Duodenal mucosa (tissue), 2 donors: Measurements from ENCODE around the gene PCMT1.
"Not testable (repeated sequence)": the region's sequence is repeated elsewhere in the genome, so short reads cannot be mapped to it uniquely, and the experiment has no call there.

Experiments
- H3K27ac ChIP-seq: one replicate; pipeline ENCODE4 v1.7.0; 2013; ENCODE audit warnings: low read depth, low read length
- H3K27me3 ChIP-seq, 2 donors: one replicate each; pipeline ENCODE4 v1.7.0; 2013; ENCODE audit warnings: low read length in 2 of 2, control low read depth in 1 of 2; ENCODE audit not compliant: insufficient read depth in 2 of 2, control insufficient read depth in 1 of 2
- H3K36me3 ChIP-seq, 2 donors: one replicate each; pipeline ENCODE4 v1.7.0; 2013; ENCODE audit warnings: low read length in 2 of 2, control low read depth in 1 of 2; ENCODE audit not compliant: insufficient read depth in 2 of 2, control insufficient read depth in 1 of 2
- H3K4me1 ChIP-seq, 2 donors: one replicate each; pipeline ENCODE4 v1.7.0; 2013; ENCODE audit warnings: low read length in 2 of 2, control low read depth in 1 of 2; ENCODE audit not compliant: insufficient read depth in 2 of 2, control insufficient read depth in 1 of 2
- H3K4me3 ChIP-seq, 2 donors: one replicate each; pipeline ENCODE4 v1.7.0; 2013; ENCODE audit warnings: low read length in 2 of 2, low read depth in 1 of 2
- H3K9ac ChIP-seq, 2 donors: one replicate each; pipeline ENCODE4 v1.7.0; 2013; ENCODE audit warnings: low read length in 2 of 2, low read depth in 1 of 2
- H3K9me3 ChIP-seq, 2 donors: one replicate each; pipeline ENCODE4 v1.7.0; 2013; ENCODE audit warnings: low read length in 2 of 2, control low read depth in 1 of 2; ENCODE audit not compliant: control insufficient read depth in 1 of 2

The PCMT1 gene

GRCh38 chr6:149834513-149835481 lies 85.3 kb downstream of the PCMT1 start:
- H3K4me1 ChIP-seq = peaks cover under 1% of the 10 kb centered on the region in 2 donors
- peaks cover 0 to 11% of the 10 kb centered on the region in 2 donors for H3K36me3 ChIP-seq
- H3K9ac ChIP-seq = no peak overlapping the region
- H3K27me3 ChIP-seq = no peaks in the 10 kb centered on the region
- H3K4me3 ChIP-seq = no peak overlapping the region
- H3K27ac ChIP-seq = no peak overlapping the region
- H3K9me3 ChIP-seq = no peaks in the 10 kb centered on the region

GRCh38 chr6:149840345-149841075 lies 91.0 kb downstream of the PCMT1 start:
- no peaks in the 10 kb centered on the region for H3K9me3 ChIP-seq
- H3K36me3 ChIP-seq = peaks cover 0 to 2% of the 10 kb centered on the region in 2 donors
- peaks cover 10 to 11% of the 10 kb centered on the region in 2 donors for H3K4me1 ChIP-seq
- no peak overlapping the region for H3K4me3 ChIP-seq
- no peak overlapping the region for H3K9ac ChIP-seq
- H3K27ac ChIP-seq = no peak overlapping the region
- H3K27me3 ChIP-seq = no peaks in the 10 kb centered on the region

- Histone ChIP-seq H3K9ac (no peak overlapping the region), H3K4me3 (no peak overlapping the region), H3K9me3 (no peaks in the 10 kb centered on the region), H3K27me3 (no peaks in the 10 kb centered on the region), H3K27ac (no peak overlapping the region), H3K4me1 (peaks cover 20 to 22% of the 10 kb centered on the region in 2 donors), H3K36me3 (no peaks in the 10 kb centered on the region)
Measured at GRCh38 chr6:149842331-149842730, 92.8 kb downstream of the PCMT1 start.

- H3K9ac ChIP-seq = no peak overlapping the region
- H3K27ac ChIP-seq = no peak overlapping the region
Measured at GRCh38 chr6:149843051-149843633, 93.6 kb downstream of the PCMT1 start.

DNA sequence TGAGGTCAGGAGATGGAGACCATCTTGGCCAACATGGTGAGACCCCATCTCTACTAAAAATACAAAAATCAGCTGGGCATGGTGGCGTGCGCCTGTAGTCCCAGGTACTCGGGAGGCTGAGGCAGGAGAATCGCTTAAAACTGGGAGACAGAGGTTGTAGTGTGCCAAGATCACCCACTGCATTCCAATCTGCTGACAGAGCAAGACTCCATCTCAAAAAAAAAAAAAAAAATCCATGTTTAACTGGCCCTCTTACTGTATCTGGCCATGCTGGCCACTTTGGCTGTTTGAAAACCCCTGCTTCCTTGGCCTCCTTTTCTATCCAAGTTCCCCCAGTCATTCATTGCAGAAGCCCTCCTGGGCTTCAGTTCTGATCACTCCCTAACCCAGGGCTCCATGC lies 94.5 kb downstream of the PCMT1 start:
- H3K9me3 ChIP-seq, H3K27ac ChIP-seq, H3K9ac ChIP-seq, H3K36me3 ChIP-seq, H3K27me3 ChIP-seq, H3K4me3 ChIP-seq: not testable (repeated sequence)
- peaks cover 23 to 30% of the 10 kb centered on the region in 2 donors for H3K4me1 ChIP-seq

More at GRCh38 chr6:149843051-149843633, 93.6 kb downstream of the PCMT1 start:
- Histone ChIP-seq H3K27me3 (no peaks in the 10 kb centered on the region), H3K36me3 (no peaks in the 10 kb centered on the region), H3K4me1 (peaks cover 23 to 30% of the 10 kb centered on the region in 2 donors), H3K4me3 (no peak overlapping the region), H3K9me3 (no peaks in the 10 kb centered on the region)

DNA sequence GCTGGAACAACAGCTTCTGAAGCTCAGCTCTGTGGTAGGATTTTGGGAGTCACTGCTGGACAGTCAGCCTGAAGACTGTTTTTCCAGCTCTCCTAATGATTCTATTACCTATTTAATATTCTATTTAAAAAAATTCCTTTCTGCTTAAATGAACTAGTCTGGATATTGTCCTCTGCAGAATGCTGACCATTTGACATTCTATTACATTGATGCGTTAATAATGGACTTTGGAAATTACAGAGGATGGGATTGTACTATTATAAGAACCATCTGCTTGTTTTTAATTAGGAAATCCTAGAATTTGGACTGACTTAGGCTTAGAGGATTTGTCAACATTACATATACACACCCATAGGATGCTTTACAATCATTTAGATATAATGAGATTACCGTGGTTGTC lies 94.9 kb downstream of the PCMT1 start:
- peaks cover 23 to 30% of the 10 kb centered on the region in 2 donors for H3K4me1 ChIP-seq
- no peak overlapping the region for H3K9ac ChIP-seq
- no peak overlapping the region for H3K27ac ChIP-seq
- no peaks in the 10 kb centered on the region for H3K36me3 ChIP-seq
- H3K27me3 ChIP-seq = no peaks in the 10 kb centered on the region
- H3K4me3 ChIP-seq = no peak overlapping the region
- no peaks in the 10 kb centered on the region for H3K9me3 ChIP-seq

- H3K27ac ChIP-seq = no peak overlapping the region
- H3K4me3 ChIP-seq = no peak overlapping the region
Measured at GRCh38 chr6:149845549-149845948, 96.0 kb downstream of the PCMT1 start.

DNA sequence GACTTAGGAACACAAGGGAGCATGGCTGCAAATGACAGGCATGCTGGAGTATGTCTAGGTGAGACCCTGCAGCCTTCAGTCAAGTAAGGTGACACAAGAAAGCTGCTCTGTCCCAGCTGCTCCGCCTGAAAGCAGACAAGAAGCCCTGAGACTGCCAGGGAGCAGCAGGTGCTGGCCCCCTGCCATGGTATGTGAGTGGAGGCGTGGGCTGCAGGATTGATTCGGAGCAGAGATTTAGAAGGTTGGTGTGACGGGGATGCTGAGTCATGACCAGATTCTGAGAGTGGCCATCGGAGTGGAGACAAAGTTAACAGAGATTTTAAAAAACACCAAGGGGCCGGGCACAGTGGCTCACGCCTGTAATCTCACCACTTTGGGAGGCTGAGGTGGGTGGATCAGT lies 96.8 kb downstream of the PCMT1 start:
- Histone ChIP-seq H3K36me3 (peaks cover 0 to 6% of the 10 kb centered on the region in 2 donors), H3K4me3 (no peak overlapping the region), H3K27me3 (no peaks in the 10 kb centered on the region), H3K4me1 (peaks cover 12 to 19% of the 10 kb centered on the region in 2 donors), H3K9ac (no peak overlapping the region), H3K27ac (no peak overlapping the region), H3K9me3 (no peaks in the 10 kb centered on the region)

More at GRCh38 chr6:149845549-149845948, 96.0 kb downstream of the PCMT1 start:
- Histone ChIP-seq H3K27me3 (no peaks in the 10 kb centered on the region), H3K9ac (no peak overlapping the region), H3K4me1 (peaks cover 15 to 21% of the 10 kb centered on the region in 2 donors), H3K9me3 (no peaks in the 10 kb centered on the region), H3K36me3 (peaks cover 0 to under 1% of the 10 kb centered on the region in 2 donors)

DNA sequence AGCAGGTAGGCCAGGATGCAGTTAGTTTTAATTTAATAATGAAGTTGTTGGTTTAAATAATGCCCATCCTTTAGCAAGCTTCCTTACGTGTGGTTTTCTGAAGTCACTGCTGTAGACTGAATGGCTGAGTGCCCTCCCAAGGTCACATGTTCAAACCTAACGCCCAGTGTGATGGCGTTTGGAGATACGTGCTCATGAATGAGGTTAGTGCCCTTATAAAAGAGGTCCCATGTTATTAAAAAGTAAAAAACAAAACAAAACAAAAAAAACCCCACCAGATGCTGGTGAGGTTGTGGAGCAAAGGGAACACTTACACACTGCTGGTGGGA lies 98.4 kb downstream of the PCMT1 start:
- peaks cover 0 to 6% of the 10 kb centered on the region in 2 donors for H3K36me3 ChIP-seq
- no peak overlapping the region for H3K4me3 ChIP-seq
- H3K9ac ChIP-seq = no peak overlapping the region
- no peaks in the 10 kb centered on the region for H3K9me3 ChIP-seq
- no peak overlapping the region for H3K27ac ChIP-seq
- peaks cover 12 to 19% of the 10 kb centered on the region in 2 donors for H3K4me1 ChIP-seq
- no peaks in the 10 kb centered on the region for H3K27me3 ChIP-seq

DNA sequence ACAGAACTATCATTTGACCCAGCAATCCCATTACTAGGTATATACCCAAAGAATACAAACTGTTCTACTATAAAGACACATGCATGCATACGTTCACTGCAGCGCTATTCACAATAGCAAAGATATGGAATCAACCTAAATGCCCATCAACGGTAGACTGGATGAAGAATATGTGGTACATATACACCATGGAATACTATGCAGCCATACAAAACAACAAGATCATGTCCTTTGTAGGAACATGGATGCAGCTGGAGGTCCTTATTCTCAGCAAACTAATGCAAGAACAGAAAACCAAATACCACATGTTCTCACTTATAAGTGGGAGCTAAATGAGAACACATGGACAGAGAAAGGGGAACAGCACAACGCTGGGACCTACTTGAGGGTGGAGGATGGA lies 98.8 kb downstream of the PCMT1 start:
- peaks cover 12 to 19% of the 10 kb centered on the region in 2 donors for H3K4me1 ChIP-seq

More for the DNA sequence above, 98.8 kb downstream of the PCMT1 start:
- not testable (repeated sequence) for H3K36me3 ChIP-seq, H3K9me3 ChIP-seq, H3K27me3 ChIP-seq, H3K27ac ChIP-seq, H3K4me3 ChIP-seq, H3K9ac ChIP-seq
